HCT116 (cell line): ENCODE measurements around the gene BMP7. TPM values are rescaled to one million over a fixed set of nuclear protein-coding genes. Genes with fewer than 3 reads are reported as not detected.

Source experiments
- ATAC-seq: fragments of 200-7000 bp; cut with Tn5 transposase; 2 replicates; pipeline ENCODE4 v1.9.1; 2020; ENCODE audit warnings: mild to moderate bottlenecking, moderate library complexity
- BruUV-seq: library from RNA; stranded (reverse); fragments of 400-500 nt; replicated peaks from 2 replicates; lab custom pipeline; 2021; lab: Mats Ljungman, UMichigan
- CTCF ChIA-PET: fragments of 300-600 bp; sonication (Branson Sonifier 250); formaldehyde crosslinking; loops from one replicate; lab custom pipeline; 2021; ENCODE audit warnings: antibody characterized with exemption; lab: Charles Lee
- POLR2A ChIA-PET: fragments of 300-600, 350-600 bp; sonication (Branson Sonifier 250); formaldehyde crosslinking; loops from one replicate; lab custom pipeline; 2021; ENCODE audit warnings: antibody characterized with exemption; lab: Charles Lee
- RAD21 ChIA-PET, 2 experiments: fragments of 300-600 bp; sonication (Branson Sonifier 250); formaldehyde crosslinking; loops; one replicate each; lab custom pipeline; 2023; ENCODE audit warnings: low total read pairs in 2 of 2; ENCODE audit not compliant: uncharacterized antibody in 2 of 2, unreplicated experiment in 2 of 2, low non-redundant PET in 1 of 2; lab: Charles Lee
- DNase-seq: peaks from one replicate; pipeline ENCODE4 v3.0.0-alpha.2; 2010; ENCODE audit warnings: low read depth, low spot score
- H2AFZ ChIP-seq: fragments of 200-600 bp; shearing (Covaris generic), sonication (generic); 2 replicates; pipeline ENCODE4 v1.6.1; 2017; ENCODE audit warnings: low read depth, mixed run types, mixed read lengths, antibody characterized with exemption, low read length; ENCODE audit not compliant: poor library complexity, severe bottlenecking
- H3K27ac ChIP-seq: 2 replicates; pipeline ENCODE4 v1.5.1; 2012; ENCODE audit warnings: low read depth, low read length
- H3K27me3 ChIP-seq: fragments of 200-600 bp; sonication (generic); 2 replicates; pipeline ENCODE4 v1.6.1; 2016; ENCODE audit warnings: mixed run types, low read length, mixed read lengths; ENCODE audit not compliant: insufficient read depth
- H3K36me3 ChIP-seq, 2 experiments: fragments of 200-500 bp in 1 of 2; fragments of 200-600 bp in 1 of 2; sonication (Bioruptor generic) in 1 of 2; sonication (generic) in 1 of 2; 2 replicates each; pipeline versions ENCODE4 v1.5.1 to v1.6.1; 2014 to 2016; ENCODE audit warnings: low read length in 2 of 2, inconsistent platforms in 1 of 2, mixed read lengths in 1 of 2, mixed run types in 1 of 2; ENCODE audit not compliant: insufficient read depth in 2 of 2, control insufficient read depth in 1 of 2
- H3K4me1 ChIP-seq, 2 experiments: fragments of 200-600 bp in 1 of 2; sonication (generic) in 1 of 2; 2 replicates each; pipeline versions ENCODE4 v1.5.1 to v1.6.1; 2012 to 2017; ENCODE audit warnings: low read length in 2 of 2, inconsistent platforms in 1 of 2, mild to moderate bottlenecking in 1 of 2, mixed read lengths in 1 of 2, mixed run types in 1 of 2, moderate library complexity in 1 of 2; ENCODE audit not compliant: insufficient read depth in 2 of 2, control insufficient read depth in 1 of 2
- H3K4me2 ChIP-seq: fragments of 200-600 bp; sonication (generic); 2 replicates; pipeline ENCODE4 v1.6.1; 2017; ENCODE audit warnings: mixed run types, low read length, mixed read lengths
- H3K4me3 ChIP-seq, 2 experiments: fragments of 200-600 bp in 1 of 2; sonication (generic) in 1 of 2; replicated peaks in 1 of 2; 2 replicates each; pipeline ENCODE4 v1.5.1; 2011 to 2016; ENCODE audit warnings: low read length in 2 of 2, control low read depth in 1 of 2, low read depth in 1 of 2, mild to moderate bottlenecking in 1 of 2, mixed read lengths in 1 of 2, mixed run types in 1 of 2
- H3K79me2 ChIP-seq: fragments of 200-600 bp; sonication (generic); 2 replicates; pipeline ENCODE4 v1.6.1; 2017; ENCODE audit warnings: mild to moderate bottlenecking, mixed run types, low read length, moderate library complexity, mixed read lengths; ENCODE audit not compliant: insufficient read depth
- H3K9ac ChIP-seq: fragments of 200-600 bp; sonication (generic); 2 replicates; pipeline ENCODE4 v1.6.1; 2016; ENCODE audit warnings: low read length, mixed read lengths
- H3K9me2 ChIP-seq: fragments of 200-600 bp; sonication (generic), shearing (Covaris generic); 2 replicates; pipeline ENCODE4 v1.6.1; 2017; ENCODE audit warnings: mixed run types, mild to moderate bottlenecking, moderate library complexity; ENCODE audit not compliant: insufficient read depth
- H3K9me3 ChIP-seq, 2 experiments: fragments of 200-500 bp in 1 of 2; fragments of 200-600 bp in 1 of 2; sonication (Bioruptor generic) in 1 of 2; sonication (generic) in 1 of 2; 2 replicates each; pipeline ENCODE4 v1.6.1; 2014 to 2017; ENCODE audit warnings: low read length in 2 of 2, mixed read lengths in 2 of 2, inconsistent platforms in 1 of 2, low read depth in 1 of 2, mild to moderate bottlenecking in 1 of 2, mixed run types in 1 of 2, moderate library complexity in 1 of 2; ENCODE audit not compliant: control insufficient read depth in 1 of 2, insufficient read depth in 1 of 2
- H4K20me1 ChIP-seq: fragments of 200-600 bp; sonication (generic), shearing (Covaris generic); 2 replicates; pipeline ENCODE4 v1.6.1; 2017; ENCODE audit warnings: mixed run types, mild to moderate bottlenecking, moderate library complexity; ENCODE audit not compliant: insufficient read depth
- CBX3 ChIP-seq: IDR thresholded peaks from 2 replicates; pipeline ENCODE4 v1.6.1; 2012; ENCODE audit warnings: low read depth
- CEBPB ChIP-seq: IDR thresholded peaks from 2 replicates; pipeline ENCODE4 v1.6.1; 2012; ENCODE audit warnings: low read depth
- CTCF ChIP-seq, 3 experiments: fragments of 200-600 bp in 1 of 3; sonication (generic) in 1 of 3; IDR thresholded peaks in 2 of 3; conservative IDR thresholded peaks in 1 of 3; 2 replicates each; pipeline ENCODE4 v1.5.1; 2012 to 2017; ENCODE audit warnings: low read depth in 2 of 3, low read length in 2 of 3, antibody characterized with exemption in 1 of 3, borderline replicate concordance in 1 of 3, control low read depth in 1 of 3, mild to moderate bottlenecking in 1 of 3, mixed read lengths in 1 of 3, mixed run types in 1 of 3, moderate library complexity in 1 of 3; ENCODE audit not compliant: insufficient read depth in 1 of 3
- EGR1 ChIP-seq: IDR thresholded peaks from 2 replicates; pipeline ENCODE4 v1.6.1; 2012; ENCODE audit warnings: low read depth
- RAD21 ChIP-seq: IDR thresholded peaks from 2 replicates; pipeline ENCODE4 v1.6.1; 2012; ENCODE audit warnings: low read depth, mild to moderate bottlenecking
- SIN3A ChIP-seq: IDR thresholded peaks from 2 replicates; pipeline ENCODE4 v1.6.1; 2012; ENCODE audit warnings: low read depth
- SP1 ChIP-seq: IDR thresholded peaks from 2 replicates; pipeline ENCODE4 v1.6.1; 2012; ENCODE audit warnings: low read depth
- TCF7L2 ChIP-seq: IDR thresholded peaks from 2 replicates; pipeline ENCODE4 v1.7.0; 2011; ENCODE audit warnings: borderline replicate concordance, inconsistent platforms; ENCODE audit not compliant: insufficient read depth, insufficient read length; ENCODE audit errors: extremely low read depth
- YY1 ChIP-seq: IDR thresholded peaks from 2 replicates; pipeline ENCODE4 v1.6.1; 2011; ENCODE audit warnings: low read length, low read depth, moderate library complexity, mild to moderate bottlenecking; ENCODE audit not compliant: insufficient replicate concordance; ENCODE audit errors: extremely low read depth
- intact Hi-C: fragments of 100-400 bp; cut with micrococcal nuclease; formaldehyde crosslinking; loops from 2 replicates; pipeline ENCODE4 v1.10.0; 2022
- total RNA-seq: library from RNA; stranded (reverse); gene quantifications from one replicate; pipeline ENCODE4 v1.2.1, GENCODE V29; 2021; ENCODE audit not compliant: unreplicated experiment
- TF ChIP-seq, protein P1 (sequence below): IDR thresholded peaks from 2 replicates; pipeline ENCODE4 v1.6.1; 2011; ENCODE audit warnings: mild to moderate bottlenecking, low read length, moderate library complexity; ENCODE audit not compliant: insufficient replicate concordance; ENCODE audit errors: extremely low read depth
- TF ChIP-seq, protein P2 (sequence below): IDR thresholded peaks from 2 replicates; pipeline ENCODE4 v1.6.1; 2012; ENCODE audit warnings: low read depth

BMP7 gene
- total RNA-seq, 1 experiment from 2014 or later: 7.0 TPM

DNA sequence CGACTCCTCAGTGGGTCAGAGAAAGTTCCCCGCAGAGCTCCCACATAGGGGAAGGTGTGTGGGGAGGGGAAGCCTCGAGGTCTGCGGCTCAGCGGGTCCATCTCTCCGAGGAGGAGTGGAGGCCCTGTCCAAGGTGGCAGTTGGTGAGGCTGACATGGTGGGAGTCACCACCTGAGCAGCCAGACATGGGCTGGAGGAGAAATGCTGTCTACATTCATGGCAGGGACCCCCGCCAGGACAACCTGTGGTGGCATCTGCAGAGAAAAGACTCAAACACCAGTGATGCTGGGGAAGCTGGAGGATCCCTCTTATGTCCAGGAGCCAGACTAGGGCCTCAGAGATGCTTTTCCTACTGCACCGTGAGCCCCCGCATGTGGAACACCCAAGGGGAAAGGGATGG lies 49.8 kb downstream of the BMP7 start:
- H3K9ac ChIP-seq: no peak overlapping the region
- no peaks in the 10 kb centered on the region for H3K9me3 ChIP-seq
- intact Hi-C loops: no loop called here
- no peaks in the 10 kb centered on the region for H3K79me2 ChIP-seq
- H3K9me2 ChIP-seq: no peaks in the 10 kb centered on the region
- H3K27me3 ChIP-seq: peaks cover 11% of the 10 kb centered on the region; the same call in 1 of the 2 replicates
- TF ChIP-seq RAD21 (no peak), TCF7L2 (no peak), YY1 (no peak), CTCF (IDR thresholded peaks at IDR 0.05 in 2 of 3, conservative IDR thresholded peaks at IDR 0.05 in 1 of 3; ENCODE audit: borderline replicate concordance in 1 of 3, insufficient read depth in 1 of 3, low read depth in 2 of 3, low read length in 2 of 3) (no peak), CEBPB (no peak), EGR1 (no peak), SIN3A (no peak), SP1 (no peak), CBX3 (no peak)
- TF ChIP-seq, protein P1, sequence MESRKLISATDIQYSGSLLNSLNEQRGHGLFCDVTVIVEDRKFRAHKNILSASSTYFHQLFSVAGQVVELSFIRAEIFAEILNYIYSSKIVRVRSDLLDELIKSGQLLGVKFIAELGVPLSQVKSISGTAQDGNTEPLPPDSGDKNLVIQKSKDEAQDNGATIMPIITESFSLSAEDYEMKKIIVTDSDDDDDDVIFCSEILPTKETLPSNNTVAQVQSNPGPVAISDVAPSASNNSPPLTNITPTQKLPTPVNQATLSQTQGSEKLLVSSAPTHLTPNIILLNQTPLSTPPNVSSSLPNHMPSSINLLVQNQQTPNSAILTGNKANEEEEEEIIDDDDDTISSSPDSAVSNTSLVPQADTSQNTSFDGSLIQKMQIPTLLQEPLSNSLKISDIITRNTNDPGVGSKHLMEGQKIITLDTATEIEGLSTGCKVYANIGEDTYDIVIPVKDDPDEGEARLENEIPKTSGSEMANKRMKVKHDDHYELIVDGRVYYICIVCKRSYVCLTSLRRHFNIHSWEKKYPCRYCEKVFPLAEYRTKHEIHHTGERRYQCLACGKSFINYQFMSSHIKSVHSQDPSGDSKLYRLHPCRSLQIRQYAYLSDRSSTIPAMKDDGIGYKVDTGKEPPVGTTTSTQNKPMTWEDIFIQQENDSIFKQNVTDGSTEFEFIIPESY: no peak
- TF ChIP-seq, protein P2, sequence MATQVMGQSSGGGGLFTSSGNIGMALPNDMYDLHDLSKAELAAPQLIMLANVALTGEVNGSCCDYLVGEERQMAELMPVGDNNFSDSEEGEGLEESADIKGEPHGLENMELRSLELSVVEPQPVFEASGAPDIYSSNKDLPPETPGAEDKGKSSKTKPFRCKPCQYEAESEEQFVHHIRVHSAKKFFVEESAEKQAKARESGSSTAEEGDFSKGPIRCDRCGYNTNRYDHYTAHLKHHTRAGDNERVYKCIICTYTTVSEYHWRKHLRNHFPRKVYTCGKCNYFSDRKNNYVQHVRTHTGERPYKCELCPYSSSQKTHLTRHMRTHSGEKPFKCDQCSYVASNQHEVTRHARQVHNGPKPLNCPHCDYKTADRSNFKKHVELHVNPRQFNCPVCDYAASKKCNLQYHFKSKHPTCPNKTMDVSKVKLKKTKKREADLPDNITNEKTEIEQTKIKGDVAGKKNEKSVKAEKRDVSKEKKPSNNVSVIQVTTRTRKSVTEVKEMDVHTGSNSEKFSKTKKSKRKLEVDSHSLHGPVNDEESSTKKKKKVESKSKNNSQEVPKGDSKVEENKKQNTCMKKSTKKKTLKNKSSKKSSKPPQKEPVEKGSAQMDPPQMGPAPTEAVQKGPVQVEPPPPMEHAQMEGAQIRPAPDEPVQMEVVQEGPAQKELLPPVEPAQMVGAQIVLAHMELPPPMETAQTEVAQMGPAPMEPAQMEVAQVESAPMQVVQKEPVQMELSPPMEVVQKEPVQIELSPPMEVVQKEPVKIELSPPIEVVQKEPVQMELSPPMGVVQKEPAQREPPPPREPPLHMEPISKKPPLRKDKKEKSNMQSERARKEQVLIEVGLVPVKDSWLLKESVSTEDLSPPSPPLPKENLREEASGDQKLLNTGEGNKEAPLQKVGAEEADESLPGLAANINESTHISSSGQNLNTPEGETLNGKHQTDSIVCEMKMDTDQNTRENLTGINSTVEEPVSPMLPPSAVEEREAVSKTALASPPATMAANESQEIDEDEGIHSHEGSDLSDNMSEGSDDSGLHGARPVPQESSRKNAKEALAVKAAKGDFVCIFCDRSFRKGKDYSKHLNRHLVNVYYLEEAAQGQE: no peak
- TF ChIP-seq, all 23 proteins: peak for 0
- ChIA-PET POLR2A (no interaction called here), RAD21 (no interaction called here), CTCF (no interaction called here)
- Histone ChIP-seq H3K36me3 (no peaks in the 10 kb centered on the region), H3K4me2 (no peak overlapping the region), H2AFZ (no peak overlapping the region), H3K27ac (no peak overlapping the region), H3K4me3 (no peak overlapping the region), H4K20me1 (no peaks in the 10 kb centered on the region), H3K4me1 (peaks cover 13 to 22% of the 10 kb centered on the region in 2 experiments)
- no TSS peak for BruUV-seq
- ATAC-seq (no peak), DNase-seq (no peak)
